ENCODE results near the gene NAALADL2. TPM values are rescaled to one million over a fixed set of nuclear protein-coding genes. Genes with fewer than 3 reads are reported as not detected.
A peak's percentile ranks its signal among the peaks of the same experiment; 100 is the strongest.
"Not testable (repeated sequence)": the region's sequence is repeated elsewhere in the genome, so short reads cannot be mapped to it uniquely, and the experiment has no call there.

The NAALADL2 gene
- total RNA-seq, 1 donor from 2014 or later = 36.9 TPM

- ATAC-seq = no peak
- DNase-seq (ENCODE audit: low spot score) = no peak
- intact Hi-C loops (cut with DNase I) = no loop called here
Observed at GRCh38 chr3:175312791-175313190, 453.7 kb downstream of the NAALADL2 start.

- intact Hi-C loops (cut with DNase I) = no loop called here
- no peak for ATAC-seq
Observed at GRCh38 chr3:175316799-175317198, 457.7 kb downstream of the NAALADL2 start.

GRCh38 chr3:175325440-175325839 lies 466.3 kb downstream of the NAALADL2 start:
- ATAC-seq (no peak), DNase-seq (ENCODE audit: low spot score) (no peak)
- intact Hi-C loops (cut with DNase I) = no loop called here

More at GRCh38 chr3:175316799-175317198, 457.7 kb downstream of the NAALADL2 start:
- no peak for DNase-seq (ENCODE audit: low spot score)

GRCh38 chr3:175326041-175326440 lies 466.9 kb downstream of the NAALADL2 start:
- intact Hi-C loops (cut with DNase I) = no loop called here
- DNase-seq (ENCODE audit: low spot score) (no peak), ATAC-seq (no peak)

GRCh38 chr3:175329373-175329772 lies 470.2 kb downstream of the NAALADL2 start:
- DNase-seq (ENCODE audit: low spot score) = no peak
- ATAC-seq = no peak
- intact Hi-C loops (cut with DNase I) = no loop called here

GRCh38 chr3:175335229-175335628 lies 476.1 kb downstream of the NAALADL2 start:
- DNase-seq (ENCODE audit: low spot score) = no peak
- no peak for ATAC-seq
- intact Hi-C loops (cut with DNase I) = no loop called here

- ATAC-seq (no peak), DNase-seq (ENCODE audit: low spot score) (no peak)
- intact Hi-C loops (cut with DNase I) = no loop called here
Observed at GRCh38 chr3:175336406-175337133, 477.4 kb downstream of the NAALADL2 start.

GRCh38 chr3:175337631-175338030 lies 478.5 kb downstream of the NAALADL2 start:
- ATAC-seq (no peak), DNase-seq (ENCODE audit: low spot score) (no peak)
- intact Hi-C loops (cut with DNase I) = no loop called here

- DNase-seq (ENCODE audit: low spot score) (no peak), ATAC-seq (peak; percentile 93)
- intact Hi-C loops (cut with DNase I) = no loop called here
Observed at GRCh38 chr3:175338775-175339535, 479.8 kb downstream of the NAALADL2 start.

GRCh38 chr3:175340338-175341015 lies 481.3 kb downstream of the NAALADL2 start:
- ATAC-seq (no peak), DNase-seq (ENCODE audit: low spot score) (no peak)
- intact Hi-C loops (cut with DNase I) = no loop called here

- DNase-seq (ENCODE audit: low spot score) (no peak), ATAC-seq (no peak)
- intact Hi-C loops (cut with DNase I) = no loop called here
Observed at GRCh38 chr3:175342196-175342595, 483.1 kb downstream of the NAALADL2 start.

- ATAC-seq = no peak
Observed at GRCh38 chr3:175343946-175344345, 484.8 kb downstream of the NAALADL2 start.

GRCh38 chr3:175346573-175347356 lies 487.6 kb downstream of the NAALADL2 start:
- intact Hi-C loops (cut with DNase I) = no loop called here
- DNase-seq (ENCODE audit: low spot score) (peak; percentile 58), ATAC-seq (peak; percentile 94)

More at GRCh38 chr3:175343946-175344345, 484.8 kb downstream of the NAALADL2 start:
- DNase-seq (ENCODE audit: low spot score) = no peak
- intact Hi-C loops (cut with DNase I) = no loop called here

- intact Hi-C loops (cut with DNase I) = no loop called here
Observed at GRCh38 chr3:175349168-175349567, 490.0 kb downstream of the NAALADL2 start.

GRCh38 chr3:175355801-175356335 lies 496.7 kb downstream of the NAALADL2 start:
- no peak for DNase-seq (ENCODE audit: low spot score)
- intact Hi-C loops (cut with DNase I) = no loop called here
- no peak for ATAC-seq

More at GRCh38 chr3:175349168-175349567, 490.0 kb downstream of the NAALADL2 start:
- DNase-seq (ENCODE audit: low spot score) (no peak), ATAC-seq (no peak)

GRCh38 chr3:175356899-175357324 lies 497.8 kb downstream of the NAALADL2 start:
- ATAC-seq (peak; percentile 51), DNase-seq (ENCODE audit: low spot score) (no peak)
- intact Hi-C loops (cut with DNase I) = no loop called here

- intact Hi-C loops (cut with DNase I) = no loop called here
- DNase-seq (ENCODE audit: low spot score) (no peak), ATAC-seq (no peak)
Observed at GRCh38 chr3:175357758-175358157, 498.6 kb downstream of the NAALADL2 start.

- intact Hi-C loops (cut with DNase I) = no loop called here
- no peak for ATAC-seq
- DNase-seq (ENCODE audit: low spot score) = no peak
Observed at GRCh38 chr3:175358935-175359334, 499.8 kb downstream of the NAALADL2 start.

GRCh38 chr3:175370426-175370825 lies 511.3 kb downstream of the NAALADL2 start:
- intact Hi-C loops (cut with DNase I); ATAC-seq; DNase-seq (ENCODE audit: low spot score): not testable (repeated sequence)
